Dendritic cell treated with granulocyte-macrophage colony-stimulating factor and Interleukin-4, amounts not matched to agents 40 ng/mL and 50 ng/mL, for 4 days (primary cell): ENCODE results near the gene FRMD3.

Experiments used
- H3K27ac Mint-ChIP-seq: one replicate; pipeline ENCODE4 v1.8.0; 2022; ENCODE audit warnings: mild to moderate bottlenecking, mixed read lengths
- H3K27me3 Mint-ChIP-seq: one replicate; pipeline ENCODE4 v1.8.0; 2022; ENCODE audit warnings: mild to moderate bottlenecking, mixed read lengths
- H3K36me3 Mint-ChIP-seq: one replicate; pipeline ENCODE4 v1.8.0; 2022; ENCODE audit warnings: low read depth, mixed read lengths
- H3K4me1 Mint-ChIP-seq: one replicate; pipeline ENCODE4 v1.8.0; 2022; ENCODE audit warnings: low read depth, mixed read lengths
- H3K4me3 Mint-ChIP-seq: one replicate; pipeline ENCODE4 v1.8.0; 2022; ENCODE audit warnings: mild to moderate bottlenecking, moderate library complexity, mixed read lengths
- H3K9me3 Mint-ChIP-seq: one replicate; pipeline ENCODE4 v1.8.0; 2022; ENCODE audit warnings: mixed read lengths
- intact Hi-C: fragments of 100-400 bp; cut with micrococcal nuclease; formaldehyde crosslinking; loops from one replicate; pipeline ENCODE4 v1.15.0; 2022

Gene FRMD3

DNA sequence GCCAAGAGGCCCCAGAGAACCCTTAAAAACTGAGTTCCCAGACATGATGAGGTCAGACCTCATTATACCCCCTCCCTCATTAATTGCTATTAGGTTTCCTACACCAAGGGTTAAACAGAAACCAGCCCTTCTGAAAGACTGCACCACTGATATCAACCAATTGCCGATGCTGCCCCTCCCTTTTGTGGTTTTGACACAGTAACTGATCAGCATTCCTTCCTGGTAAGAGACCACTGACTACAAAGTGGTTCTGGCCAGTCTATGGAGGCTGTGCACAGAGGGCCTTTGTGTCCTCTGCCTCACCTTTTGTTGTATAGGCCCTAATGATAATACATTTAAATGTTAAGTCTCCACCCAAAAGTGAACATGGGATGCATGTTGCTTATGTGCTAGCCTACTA lies 201.5 kb downstream of the FRMD3 start:
- H3K4me3 Mint-ChIP-seq = no peak overlapping the region
- intact Hi-C loops = loop anchor here (10.0 kb wide), 1 partner anchor 568 kb away; no protein-coding TSS in a partner anchor
- H3K27ac Mint-ChIP-seq = no peak overlapping the region
- H3K27me3 Mint-ChIP-seq = no peaks in the 10 kb centered on the region
- H3K4me1 Mint-ChIP-seq = no peaks in the 10 kb centered on the region
- no peaks in the 10 kb centered on the region for H3K36me3 Mint-ChIP-seq
- H3K9me3 Mint-ChIP-seq = no peaks in the 10 kb centered on the region

GRCh38 chr9:83334320-83334719 lies 203.9 kb downstream of the FRMD3 start:
- intact Hi-C loops = loop anchor here (1.0 to 10.0 kb wide), 3 partner anchors 210 to 570 kb away; no protein-coding TSS in a partner anchor
- H3K36me3 Mint-ChIP-seq = no peaks in the 10 kb centered on the region
- H3K27ac Mint-ChIP-seq = no peak overlapping the region
- H3K4me3 Mint-ChIP-seq = no peak overlapping the region
- no peaks in the 10 kb centered on the region for H3K9me3 Mint-ChIP-seq
- H3K27me3 Mint-ChIP-seq = no peaks in the 10 kb centered on the region
- no peaks in the 10 kb centered on the region for H3K4me1 Mint-ChIP-seq

- Mint-ChIP-seq H3K9me3 (no peaks in the 10 kb centered on the region), H3K36me3 (no peaks in the 10 kb centered on the region), H3K4me3 (no peak overlapping the region), H3K27me3 (no peaks in the 10 kb centered on the region), H3K4me1 (no peaks in the 10 kb centered on the region), H3K27ac (no peak overlapping the region)
- intact Hi-C loops = loop anchor here (10.0 kb wide), 1 partner anchor 574 kb away; no protein-coding TSS in a partner anchor
Measured at GRCh38 chr9:83330207-83331196, 207.7 kb downstream of the FRMD3 start.

GRCh38 chr9:83327750-83328622 lies 210.2 kb downstream of the FRMD3 start:
- Mint-ChIP-seq H3K27ac (no peak overlapping the region), H3K36me3 (no peaks in the 10 kb centered on the region), H3K4me1 (no peaks in the 10 kb centered on the region), H3K4me3 (no peak overlapping the region), H3K9me3 (no peaks in the 10 kb centered on the region), H3K27me3 (no peaks in the 10 kb centered on the region)
- intact Hi-C loops = no loop called here

GRCh38 chr9:83327323-83327722 lies 210.9 kb downstream of the FRMD3 start:
- no peaks in the 10 kb centered on the region for H3K27me3 Mint-ChIP-seq
- no peaks in the 10 kb centered on the region for H3K9me3 Mint-ChIP-seq
- H3K4me3 Mint-ChIP-seq = no peak overlapping the region
- H3K27ac Mint-ChIP-seq = no peak overlapping the region
- no peaks in the 10 kb centered on the region for H3K36me3 Mint-ChIP-seq
- intact Hi-C loops = no loop called here
- H3K4me1 Mint-ChIP-seq = no peaks in the 10 kb centered on the region

DNA sequence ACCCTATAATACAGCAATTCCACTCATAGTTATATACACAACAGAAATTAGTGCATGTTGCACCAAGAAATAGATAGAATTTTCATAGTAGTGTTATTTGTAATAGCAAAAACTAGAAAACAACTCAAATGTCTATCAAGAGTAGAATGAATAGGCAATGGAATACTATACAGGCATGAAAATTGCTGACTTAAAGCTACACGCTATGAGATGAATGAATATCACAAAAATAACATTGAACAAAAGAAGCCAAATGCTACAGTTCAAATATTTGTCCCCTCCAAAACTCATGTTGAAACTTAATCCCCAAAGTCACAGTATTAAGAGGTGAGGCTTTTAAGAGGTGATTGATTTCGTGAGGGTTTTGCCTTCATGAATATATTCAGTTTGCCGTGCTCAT lies 215.1 kb downstream of the FRMD3 start:
- Mint-ChIP-seq H3K9me3 (no peaks in the 10 kb centered on the region), H3K36me3 (no peaks in the 10 kb centered on the region), H3K27me3 (no peaks in the 10 kb centered on the region), H3K27ac (no peak overlapping the region), H3K4me1 (no peaks in the 10 kb centered on the region), H3K4me3 (no peak overlapping the region)
- intact Hi-C loops = no loop called here

DNA sequence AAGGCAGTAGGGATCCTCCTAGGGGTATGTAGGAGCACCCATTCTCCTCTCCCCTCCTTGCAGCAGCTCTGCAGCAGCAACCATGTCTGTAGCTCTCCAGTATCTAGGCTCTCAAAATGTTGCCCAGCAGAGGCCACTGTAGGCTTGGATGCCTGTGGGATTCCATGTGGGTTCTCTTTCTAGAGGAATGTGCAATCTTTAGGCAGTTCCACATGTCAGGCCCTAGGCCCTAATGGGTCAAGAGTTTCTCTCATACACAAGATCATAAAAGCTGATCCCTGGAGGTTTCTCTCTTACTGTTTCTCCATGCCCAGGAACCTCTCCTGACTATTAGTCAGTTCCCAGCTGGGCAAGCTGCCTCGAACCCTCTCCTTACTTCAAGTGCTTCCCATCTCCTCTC lies 215.8 kb downstream of the FRMD3 start:
- no peaks in the 10 kb centered on the region for H3K27me3 Mint-ChIP-seq
- no peaks in the 10 kb centered on the region for H3K4me1 Mint-ChIP-seq
- H3K4me3 Mint-ChIP-seq = no peak overlapping the region
- H3K9me3 Mint-ChIP-seq = no peaks in the 10 kb centered on the region
- no peak overlapping the region for H3K27ac Mint-ChIP-seq
- intact Hi-C loops = no loop called here
- H3K36me3 Mint-ChIP-seq = no peaks in the 10 kb centered on the region

DNA sequence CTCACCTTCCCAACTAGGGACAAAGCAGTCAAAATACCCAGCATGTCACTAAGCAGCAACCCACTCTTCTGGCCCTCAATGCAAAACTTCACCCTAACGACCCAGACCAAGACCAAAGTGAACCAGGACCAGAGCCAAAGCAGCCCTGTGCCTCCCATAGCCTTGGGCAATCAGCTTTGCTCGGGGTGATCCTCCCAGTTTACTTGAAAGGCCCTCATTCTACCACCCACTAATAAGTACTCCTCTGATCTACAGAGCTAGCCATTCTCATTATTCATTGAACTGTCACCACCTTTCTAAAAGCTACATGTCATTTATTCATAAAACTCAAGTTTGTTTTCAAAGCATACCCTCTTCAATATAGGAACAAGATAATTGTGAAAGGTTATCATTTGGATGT lies 221.0 kb downstream of the FRMD3 start:
- no peaks in the 10 kb centered on the region for H3K27me3 Mint-ChIP-seq
- no peaks in the 10 kb centered on the region for H3K36me3 Mint-ChIP-seq
- H3K9me3 Mint-ChIP-seq = peaks cover 9% of the 10 kb centered on the region
- H3K4me3 Mint-ChIP-seq = no peak overlapping the region
- intact Hi-C loops = no loop called here
- H3K4me1 Mint-ChIP-seq = no peaks in the 10 kb centered on the region
- no peak overlapping the region for H3K27ac Mint-ChIP-seq

DNA sequence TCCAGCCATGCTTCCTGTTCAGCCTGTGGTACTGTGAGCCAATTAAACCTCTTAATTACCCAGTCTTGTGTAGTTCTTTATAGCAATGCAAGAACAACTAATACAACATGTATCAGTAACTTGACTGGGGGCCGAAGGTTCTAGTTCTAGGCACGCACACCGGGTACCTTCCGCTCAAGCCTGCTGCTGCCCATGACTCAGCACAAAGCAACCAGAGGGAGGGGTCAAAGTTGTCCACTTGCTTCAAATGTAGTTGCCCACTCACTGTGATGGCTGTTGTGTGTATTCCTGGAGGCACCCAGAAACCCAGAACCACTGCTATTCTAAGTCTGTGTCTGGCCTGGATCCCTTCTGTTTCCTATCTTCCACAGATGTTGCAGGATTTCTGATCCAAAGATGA lies 222.6 kb downstream of the FRMD3 start:
- peaks cover 9% of the 10 kb centered on the region for H3K9me3 Mint-ChIP-seq
- no peaks in the 10 kb centered on the region for H3K4me1 Mint-ChIP-seq
- H3K27me3 Mint-ChIP-seq = no peaks in the 10 kb centered on the region
- H3K4me3 Mint-ChIP-seq = no peak overlapping the region
- no peak overlapping the region for H3K27ac Mint-ChIP-seq
- H3K36me3 Mint-ChIP-seq = peaks cover 6% of the 10 kb centered on the region
- intact Hi-C loops = no loop called here

DNA sequence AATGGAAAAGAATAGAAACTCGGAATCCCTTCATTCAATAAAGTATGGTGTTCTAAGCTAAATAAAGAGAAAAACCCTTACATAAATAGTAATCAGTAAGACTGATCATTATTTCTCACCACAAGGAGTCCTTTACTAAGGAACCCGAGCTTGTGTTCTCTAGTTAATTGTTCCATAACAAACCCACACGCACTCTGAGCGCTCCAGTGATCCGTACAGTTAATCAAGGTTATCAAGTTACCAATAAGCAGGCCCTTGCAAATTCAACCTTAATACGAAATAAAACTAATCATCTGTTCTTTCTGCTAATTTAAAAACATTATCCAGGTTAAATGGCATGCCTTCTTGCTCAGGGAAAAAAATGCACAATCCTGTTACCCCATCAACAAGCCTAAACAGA lies 224.4 kb downstream of the FRMD3 start:
- H3K36me3 Mint-ChIP-seq = peaks cover 6% of the 10 kb centered on the region
- no peak overlapping the region for H3K27ac Mint-ChIP-seq
- H3K9me3 Mint-ChIP-seq = peaks cover 9% of the 10 kb centered on the region
- H3K27me3 Mint-ChIP-seq = no peaks in the 10 kb centered on the region
- H3K4me3 Mint-ChIP-seq = no peak overlapping the region
- intact Hi-C loops = no loop called here
- H3K4me1 Mint-ChIP-seq = no peaks in the 10 kb centered on the region

DNA sequence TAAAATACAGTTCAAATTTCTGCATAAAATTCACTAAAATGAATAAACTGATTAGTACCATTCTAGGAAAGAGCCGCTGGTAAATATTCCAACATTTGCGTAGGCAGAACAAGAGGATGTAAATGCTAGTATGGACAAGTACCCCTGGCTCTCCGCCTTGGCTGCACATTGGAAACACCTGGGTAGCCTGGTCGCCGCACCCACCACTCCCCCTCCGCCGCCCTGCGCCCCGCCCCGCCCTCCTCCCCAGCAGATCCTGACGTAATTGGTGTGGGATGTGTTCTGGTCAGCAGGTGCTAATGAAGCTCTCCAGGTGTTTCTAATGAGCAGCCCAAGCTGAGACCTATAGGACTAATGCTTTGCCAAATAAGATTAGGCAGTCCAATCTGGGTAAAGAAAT lies 225.7 kb downstream of the FRMD3 start:
- Mint-ChIP-seq H3K4me1 (no peaks in the 10 kb centered on the region), H3K4me3 (no peak overlapping the region), H3K9me3 (peaks cover 9% of the 10 kb centered on the region), H3K27ac (no peak overlapping the region), H3K36me3 (peaks cover 6% of the 10 kb centered on the region), H3K27me3 (no peaks in the 10 kb centered on the region)
- intact Hi-C loops = no loop called here

DNA sequence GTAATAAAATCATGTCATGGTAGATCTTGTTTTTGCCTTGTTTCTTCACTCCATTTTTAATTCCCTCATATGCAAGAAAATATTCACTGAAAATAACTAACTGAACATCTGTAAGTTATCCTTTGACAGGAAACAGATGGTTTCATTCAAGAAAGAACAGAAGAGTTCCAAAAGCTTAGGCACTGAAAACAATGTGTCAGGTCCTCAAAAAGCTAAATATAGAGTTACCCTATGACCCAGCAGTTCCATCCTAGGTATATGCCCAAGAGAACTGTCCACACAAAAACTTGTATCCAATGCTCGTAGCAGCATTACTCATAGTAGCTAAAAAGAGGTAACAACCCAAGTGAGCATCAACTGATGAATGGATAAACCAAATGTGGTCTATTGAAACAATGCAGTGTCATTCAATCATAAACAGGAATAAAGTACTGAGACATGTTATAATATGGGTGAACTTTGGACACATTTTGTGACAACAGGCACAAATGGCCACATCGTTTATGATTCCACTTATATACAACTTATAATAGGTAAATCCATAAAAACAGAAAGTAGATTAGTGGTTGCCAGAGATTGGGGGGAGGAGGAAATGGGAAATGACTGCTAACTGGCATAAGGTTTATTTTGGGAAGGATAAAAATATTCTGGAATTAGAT lies 231.0 kb downstream of the FRMD3 start:
- Mint-ChIP-seq H3K9me3 (no peaks in the 10 kb centered on the region), H3K27me3 (no peaks in the 10 kb centered on the region), H3K36me3 (peaks cover 6% of the 10 kb centered on the region), H3K4me1 (no peaks in the 10 kb centered on the region), H3K4me3 (no peak overlapping the region), H3K27ac (no peak overlapping the region)
- intact Hi-C loops = no loop called here

DNA sequence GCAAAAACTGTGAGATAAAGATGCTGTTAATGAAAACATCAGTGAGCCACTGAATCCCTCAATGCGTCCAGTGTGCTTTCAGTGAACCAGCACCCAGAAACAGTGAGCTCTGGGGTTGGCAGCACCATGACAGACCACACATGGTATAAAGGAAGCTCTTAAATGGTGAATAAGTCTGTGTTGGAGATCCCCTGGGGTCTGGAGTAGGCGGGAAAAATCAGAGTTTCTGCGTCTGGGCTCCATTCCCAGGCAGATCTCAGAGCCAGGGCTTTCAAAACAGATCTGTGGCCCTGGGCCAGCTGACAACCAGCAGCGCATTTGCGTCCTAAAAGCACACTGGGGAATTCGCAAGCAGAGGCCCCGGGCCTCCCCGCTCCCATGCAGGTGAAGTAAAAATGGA lies 233.5 kb downstream of the FRMD3 start:
- Mint-ChIP-seq H3K27me3 (no peaks in the 10 kb centered on the region), H3K36me3 (no peaks in the 10 kb centered on the region), H3K4me3 (no peak overlapping the region), H3K9me3 (no peaks in the 10 kb centered on the region), H3K27ac (no peak overlapping the region), H3K4me1 (peaks cover 3% of the 10 kb centered on the region)
- intact Hi-C loops = no loop called here

GRCh38 chr9:83299571-83299970 lies 238.6 kb downstream of the FRMD3 start:
- intact Hi-C loops = no loop called here
- H3K27ac Mint-ChIP-seq = no peak overlapping the region
- H3K4me3 Mint-ChIP-seq = no peak overlapping the region
- H3K4me1 Mint-ChIP-seq = peaks cover 5% of the 10 kb centered on the region
- H3K36me3 Mint-ChIP-seq = peaks cover 13% of the 10 kb centered on the region
- H3K9me3 Mint-ChIP-seq = no peaks in the 10 kb centered on the region
- H3K27me3 Mint-ChIP-seq = no peaks in the 10 kb centered on the region
